Hepatocyte (in vitro differentiated cells): ENCODE data around the gene SERPINB12.

ENCODE experiments used
- CTCF ChIP-seq: fragments of 200-600 bp; sonication (generic); IDR thresholded peaks from 2 replicates; pipeline ENCODE4 v1.5.1; 2016; ENCODE audit warnings: antibody characterized with exemption, mild to moderate bottlenecking; ENCODE audit not compliant: poor library complexity
- EZH2phosphoT487 ChIP-seq: fragments of 200-600 bp; sonication (generic); IDR thresholded peaks from one replicate; pipeline ENCODE4 v1.6.1; 2018; ENCODE audit warnings: antibody characterized with exemption, mild to moderate bottlenecking, low read depth, moderate library complexity; ENCODE audit not compliant: unreplicated experiment, severe bottlenecking

- TF ChIP-seq CTCF, result no peak
- TF ChIP-seq EZH2phosphoT487, result no peak
These were observed 75.7 kb downstream of the SERPINB12 start for GRCh38 chr18:63617915-63618234.
